ENCODE measurements around the gene TMEM119. TPM values are rescaled to one million over a fixed set of nuclear protein-coding genes. Genes with fewer than 3 reads are reported as not detected.

TMEM119 gene
- total and polyA plus RNA-seq, 2 of the 13 experiments (the other 11 are each of a cell fraction or from before 2014, with no cell fraction given) = not detected

GRCh38 chr12:108562348-108563135 is 35.3 kb downstream of the TMEM119 start, which contains the start of gene ISCU (continued):
- TF ChIP-seq PAWR (CRISPR knock-in tag; IDR thresholded peaks at IDR 0.05; ENCODE audit: borderline replicate concordance) = no peak
- peak; percentile 23; the same call in 1 of the 2 replicates for TF ChIP-seq HDAC2 (CRISPR knock-in tag; IDR thresholded peaks at IDR 0.05)
- TF ChIP-seq MYNN (CRISPR knock-in tag; IDR thresholded peaks at IDR 0.05; ENCODE audit: low read depth) = no peak
- no peak for TF ChIP-seq ZBTB1 (CRISPR knock-in tag; IDR thresholded peaks at IDR 0.05; ENCODE audit: borderline replicate concordance)
- TF ChIP-seq ZNF282 (IDR thresholded peaks at IDR 0.05; ENCODE audit: partially characterized antibody) = no peak
- 0 out of 2 replicates have a peak, but pooled peaks have one; percentile 36 for TF ChIP-seq ZNF180 (CRISPR knock-in tag; IDR thresholded peaks at IDR 0.05; ENCODE audit: borderline replicate concordance, low read depth)
- TF ChIP-seq ZNF891 (CRISPR knock-in tag; IDR thresholded peaks at IDR 0.05) = peak; percentile 68; the same call in 1 of the 2 replicates
- peak; percentile 75; the same call in 1 of the 2 replicates for TF ChIP-seq ZNF230 (CRISPR knock-in tag; IDR thresholded peaks at IDR 0.05)
- peak; percentile 59 for TF ChIP-seq ZNF503 (CRISPR knock-in tag; IDR thresholded peaks at IDR 0.05)
- peak; percentile 56; the same call in 1 of the 2 replicates for TF ChIP-seq CREB3 (CRISPR knock-in tag; IDR thresholded peaks at IDR 0.05)
- TF ChIP-seq MXD3 (CRISPR knock-in tag; IDR thresholded peaks at IDR 0.05) = peak; percentile 86; the same call in 1 of the 2 replicates
- 0 out of 2 replicates have a peak, but pooled peaks have one; percentile 85 for TF ChIP-seq DZIP1 (CRISPR knock-in tag; IDR thresholded peaks at IDR 0.05)
- 0 out of 2 replicates have a peak, but pooled peaks have one; percentile 61 for TF ChIP-seq ZNF280D (CRISPR knock-in tag; IDR thresholded peaks at IDR 0.05)
- TF ChIP-seq KLF9 (CRISPR knock-in tag; IDR thresholded peaks at IDR 0.05; ENCODE audit: low read depth) = no peak
- TF ChIP-seq NFYC (CRISPR knock-in tag; IDR thresholded peaks at IDR 0.05) = peak; percentile 38; the same call in 1 of the 2 replicates
- peak; percentile 20; the same call in 1 of the 2 replicates for TF ChIP-seq NAIF1 (CRISPR knock-in tag; IDR thresholded peaks at IDR 0.05; ENCODE audit: borderline replicate concordance)
- TF ChIP-seq ZFP36L2 (CRISPR knock-in tag; IDR thresholded peaks at IDR 0.05) = peak; percentile 41; the same call in 1 of the 2 replicates
- TF ChIP-seq ZNF672 (CRISPR knock-in tag; IDR thresholded peaks at IDR 0.05) = no peak
- no peak for TF ChIP-seq NFIB (CRISPR knock-in tag; IDR thresholded peaks at IDR 0.05; ENCODE audit: borderline replicate concordance)
- no peak for TF ChIP-seq NFIC (IDR thresholded peaks at IDR 0.05; ENCODE audit: low read length)
